Fibroblast of skin of right biceps (primary cell): ENCODE data around the gene HRH2.

ENCODE experiments used
- DNase-seq: peaks from one replicate; pipeline ENCODE4 v3.0.0-alpha.2; 2013

The HRH2 gene

DNA sequence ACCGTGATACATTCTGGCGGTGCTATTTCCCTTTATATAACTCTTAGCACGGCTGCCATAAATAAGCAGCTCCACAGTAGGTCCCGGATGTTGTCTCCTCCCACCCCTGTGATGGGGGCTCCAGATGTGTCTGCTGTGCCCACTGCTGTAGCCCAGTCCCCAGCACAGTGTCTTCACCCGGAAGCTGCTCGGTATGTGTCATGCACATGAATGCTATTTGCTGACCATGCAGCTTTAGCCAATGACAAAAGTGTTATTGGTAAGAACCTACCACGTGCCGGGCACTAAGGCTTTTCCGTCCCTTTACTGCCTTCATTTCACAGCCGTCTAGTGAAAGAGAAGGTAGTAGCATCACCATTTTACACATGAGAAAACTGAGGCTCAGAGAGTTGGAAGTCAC, 20.2 kb downstream of the HRH2 start:
- no peak for DNase-seq

DNA sequence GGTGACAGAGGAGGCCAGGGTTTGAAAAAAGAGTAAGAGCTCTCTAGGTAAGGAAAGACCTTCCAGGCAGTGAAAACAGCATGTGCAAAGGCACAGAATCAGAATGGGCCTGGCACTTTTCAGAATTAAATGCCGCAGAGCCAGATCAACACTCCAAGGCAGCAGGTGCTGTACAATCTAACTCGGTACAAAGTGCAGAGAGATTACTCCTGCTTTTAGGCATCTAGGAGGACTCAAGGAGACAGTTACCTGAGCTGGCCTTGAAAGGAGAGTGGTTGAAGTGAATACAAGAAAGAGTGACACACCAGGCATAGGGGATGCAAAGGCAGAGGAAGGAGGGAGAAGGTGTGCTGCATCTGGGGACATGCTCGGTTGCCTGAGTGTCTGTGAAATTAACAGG, 21.5 kb downstream of the HRH2 start:
- no peak for DNase-seq

DNA sequence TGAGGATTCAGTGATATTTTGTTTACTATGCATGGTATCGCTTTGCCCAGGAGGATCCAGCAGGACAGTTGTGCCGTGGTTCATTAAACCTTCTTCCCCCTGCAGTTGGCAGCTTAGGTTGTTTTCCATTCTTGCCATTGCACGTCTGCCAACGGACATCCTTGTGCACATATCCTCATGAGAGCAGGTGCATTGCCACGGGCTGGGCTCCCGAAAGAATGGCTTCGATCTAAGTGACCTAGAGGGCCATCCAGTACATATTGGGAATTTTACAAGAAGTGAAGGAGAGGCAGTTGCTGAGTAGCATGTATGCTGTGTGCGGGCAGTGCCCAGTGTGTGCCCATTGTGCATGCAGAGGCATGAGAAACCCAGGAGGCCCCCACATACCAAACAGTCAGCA, 22.1 kb downstream of the HRH2 start:
- DNase-seq: no peak

DNA sequence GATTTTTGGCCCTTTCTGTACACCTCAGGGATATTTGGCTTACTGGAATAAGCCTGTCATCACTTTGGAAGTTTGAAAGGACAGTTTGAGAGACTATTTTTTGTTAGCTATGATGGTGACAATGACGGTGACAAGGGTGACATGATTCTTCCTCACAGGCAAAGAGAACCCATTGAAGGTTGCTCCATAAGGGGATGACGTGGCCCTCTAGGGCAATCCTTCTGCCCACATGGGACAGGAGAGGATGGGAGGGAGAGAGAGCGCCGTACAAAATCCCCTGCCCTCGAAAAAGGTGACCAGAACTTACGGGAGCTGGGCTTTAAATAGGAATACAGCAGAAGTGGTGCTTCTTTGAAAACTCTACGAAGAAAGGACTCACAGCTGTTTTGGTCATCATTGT, 22.6 kb downstream of the HRH2 start:
- no peak for DNase-seq

DNA sequence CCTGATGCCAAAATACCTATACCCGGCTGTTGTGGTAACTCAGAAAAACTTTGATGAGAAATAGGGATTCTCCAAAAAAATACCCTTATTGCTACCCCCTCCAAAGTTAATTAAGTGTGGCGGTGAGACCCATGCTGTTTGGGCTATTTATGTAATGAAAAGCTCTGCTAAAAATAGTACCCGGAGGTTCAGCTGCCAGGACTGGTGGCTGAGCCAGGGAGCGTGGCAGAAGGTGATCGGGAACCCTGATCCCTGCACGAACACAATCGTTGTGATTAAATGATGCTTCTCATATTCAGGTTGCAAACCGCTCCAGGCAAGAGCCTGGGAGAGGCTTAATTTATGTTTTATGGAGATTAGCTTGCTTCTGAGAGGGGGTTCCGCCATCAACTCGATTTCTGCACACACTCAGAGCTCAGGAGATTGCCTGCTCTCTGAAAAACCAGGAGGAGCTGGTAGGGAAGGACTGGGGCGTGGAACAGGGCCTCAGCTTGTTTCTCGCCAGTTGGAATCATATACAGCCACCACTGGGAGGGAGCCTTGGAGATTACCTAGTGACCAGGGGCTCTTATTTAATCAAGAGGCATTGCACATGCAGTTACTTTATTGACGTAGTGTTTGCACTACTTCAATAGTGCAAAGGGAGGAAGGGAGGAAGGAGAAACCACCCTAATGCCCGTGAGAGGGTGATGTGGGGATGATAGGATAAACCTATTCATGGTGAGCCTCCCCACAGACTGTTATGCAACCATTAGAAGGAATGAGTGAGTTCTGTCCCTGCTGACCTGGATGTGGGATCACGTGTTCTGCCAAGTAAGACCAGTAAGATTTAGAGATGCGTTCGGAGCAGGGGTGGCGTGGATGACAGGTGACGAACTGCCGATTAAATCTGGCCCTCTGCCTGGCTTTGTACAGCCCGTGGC, 23.4 kb downstream of the HRH2 start:
- DNase-seq: no peak

DNA sequence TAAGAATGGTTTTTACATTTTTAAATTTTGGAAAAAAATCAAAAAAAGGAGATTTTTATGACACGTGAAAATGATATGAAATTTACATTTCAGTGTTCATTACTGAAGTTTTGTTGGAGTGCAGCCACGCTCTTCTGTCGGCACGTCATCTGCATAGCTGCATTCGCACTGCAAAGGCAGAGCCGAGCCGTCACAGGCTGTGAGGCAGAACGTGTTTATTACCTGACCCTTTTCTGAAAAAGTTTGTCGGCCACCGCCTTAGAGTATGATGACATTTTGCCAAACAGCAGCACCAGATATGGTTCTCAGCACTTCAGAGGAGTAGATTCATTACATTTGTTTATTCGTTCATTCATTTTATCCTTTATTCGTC, 24.1 kb downstream of the HRH2 start:
- no peak for DNase-seq

DNA sequence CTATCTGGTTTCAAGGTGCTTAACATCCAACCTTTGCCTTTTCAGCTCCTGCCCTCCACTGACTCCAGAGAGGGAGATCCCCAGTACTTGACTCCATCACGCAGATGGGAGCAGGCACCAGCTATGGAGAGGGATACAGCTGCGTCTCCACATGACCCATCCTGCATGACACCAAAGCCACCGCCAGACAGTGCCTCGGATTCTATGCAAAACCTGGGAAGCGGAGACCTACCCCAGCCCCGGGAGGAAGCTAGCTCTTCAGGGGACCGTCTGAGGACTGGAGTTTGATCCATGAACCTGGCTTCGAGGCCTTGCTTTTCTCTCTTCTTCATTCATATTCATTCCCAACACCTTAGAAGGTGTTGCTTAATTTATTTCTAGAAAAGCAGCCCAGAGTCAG, 24.8 kb downstream of the HRH2 start:
- DNase-seq: no peak

DNA sequence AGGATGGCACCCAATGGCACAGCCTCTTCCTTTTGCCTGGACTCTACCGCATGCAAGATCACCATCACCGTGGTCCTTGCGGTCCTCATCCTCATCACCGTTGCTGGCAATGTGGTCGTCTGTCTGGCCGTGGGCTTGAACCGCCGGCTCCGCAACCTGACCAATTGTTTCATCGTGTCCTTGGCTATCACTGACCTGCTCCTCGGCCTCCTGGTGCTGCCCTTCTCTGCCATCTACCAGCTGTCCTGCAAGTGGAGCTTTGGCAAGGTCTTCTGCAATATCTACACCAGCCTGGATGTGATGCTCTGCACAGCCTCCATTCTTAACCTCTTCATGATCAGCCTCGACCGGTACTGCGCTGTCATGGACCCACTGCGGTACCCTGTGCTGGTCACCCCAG, 25.4 kb downstream of the HRH2 start:
- DNase-seq: no peak

DNA sequence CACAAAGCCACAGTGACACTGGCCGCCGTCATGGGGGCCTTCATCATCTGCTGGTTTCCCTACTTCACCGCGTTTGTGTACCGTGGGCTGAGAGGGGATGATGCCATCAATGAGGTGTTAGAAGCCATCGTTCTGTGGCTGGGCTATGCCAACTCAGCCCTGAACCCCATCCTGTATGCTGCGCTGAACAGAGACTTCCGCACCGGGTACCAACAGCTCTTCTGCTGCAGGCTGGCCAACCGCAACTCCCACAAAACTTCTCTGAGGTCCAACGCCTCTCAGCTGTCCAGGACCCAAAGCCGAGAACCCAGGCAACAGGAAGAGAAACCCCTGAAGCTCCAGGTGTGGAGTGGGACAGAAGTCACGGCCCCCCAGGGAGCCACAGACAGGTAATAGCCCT, 26.1 kb downstream of the HRH2 start:
- DNase-seq: no peak

DNA sequence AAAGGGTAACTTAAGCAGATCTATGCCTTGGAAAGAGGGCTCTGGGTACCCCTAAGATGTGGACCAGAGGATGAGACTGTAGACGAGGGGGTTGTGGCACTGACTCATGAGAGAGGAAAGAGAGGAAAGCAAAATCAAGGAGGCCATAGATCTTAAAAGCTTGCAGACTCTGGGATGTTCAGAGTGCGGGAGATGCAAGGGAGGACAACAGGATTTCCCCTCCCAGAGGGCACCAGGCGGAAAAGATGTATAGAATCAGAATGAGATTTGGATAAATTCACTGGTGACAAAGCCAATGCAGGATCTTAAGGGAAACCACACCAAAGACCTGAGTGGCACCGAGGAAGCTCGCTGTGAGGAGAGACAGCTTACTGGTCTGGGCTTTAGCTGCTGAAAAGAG, 27.1 kb downstream of the HRH2 start:
- no peak for DNase-seq

DNA sequence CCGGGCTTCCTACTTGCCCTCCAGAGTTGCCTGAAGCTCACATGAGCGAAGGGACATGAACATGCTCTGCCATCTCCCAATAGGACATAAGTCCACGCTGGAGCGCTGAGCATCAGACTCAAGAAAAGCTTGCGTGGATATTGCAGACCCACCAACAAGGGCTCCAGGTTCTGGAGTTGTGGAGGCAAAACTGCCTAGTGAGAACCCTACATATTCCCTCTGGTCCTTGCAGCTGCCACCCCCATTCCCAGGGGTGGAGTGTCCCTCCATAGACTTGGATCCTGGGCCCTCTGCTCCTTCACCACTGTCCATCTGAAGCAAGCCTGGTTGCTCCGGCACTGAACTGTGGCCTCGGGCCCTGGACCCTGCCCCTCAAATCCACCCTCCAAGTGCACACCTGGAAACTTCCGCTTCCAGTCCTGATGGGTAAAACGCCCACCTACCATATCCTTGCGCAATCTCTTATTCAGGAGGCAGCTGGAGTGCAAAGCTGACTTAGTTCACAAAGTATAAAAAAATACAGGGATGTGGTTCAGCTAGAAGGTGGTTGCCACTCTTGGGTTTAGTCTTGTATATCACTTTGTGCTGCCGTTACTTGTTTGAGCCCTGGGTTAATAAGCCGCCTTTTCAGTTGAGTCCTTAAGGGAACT, 28.0 kb downstream of the HRH2 start:
- no peak for DNase-seq

DNA sequence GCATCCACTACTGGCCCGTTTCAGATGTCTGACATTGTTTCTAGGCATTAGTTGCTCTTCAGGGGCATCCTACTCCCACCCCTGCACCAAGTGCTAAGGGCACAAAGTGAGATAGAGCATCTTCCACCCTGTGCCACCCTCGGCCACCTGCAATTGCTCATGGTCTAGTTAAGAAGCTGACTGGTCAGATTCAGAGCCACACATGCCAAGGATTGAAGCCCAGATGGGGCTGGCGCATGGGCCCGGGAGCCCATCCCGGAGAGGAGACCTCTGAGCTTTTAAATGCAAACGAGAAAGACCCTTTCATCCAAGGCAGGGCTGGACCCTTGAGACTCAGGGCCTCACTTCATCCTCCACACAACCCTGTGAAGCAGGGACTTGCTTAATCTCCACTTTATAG, 28.5 kb downstream of the HRH2 start:
- DNase-seq: no peak

DNA sequence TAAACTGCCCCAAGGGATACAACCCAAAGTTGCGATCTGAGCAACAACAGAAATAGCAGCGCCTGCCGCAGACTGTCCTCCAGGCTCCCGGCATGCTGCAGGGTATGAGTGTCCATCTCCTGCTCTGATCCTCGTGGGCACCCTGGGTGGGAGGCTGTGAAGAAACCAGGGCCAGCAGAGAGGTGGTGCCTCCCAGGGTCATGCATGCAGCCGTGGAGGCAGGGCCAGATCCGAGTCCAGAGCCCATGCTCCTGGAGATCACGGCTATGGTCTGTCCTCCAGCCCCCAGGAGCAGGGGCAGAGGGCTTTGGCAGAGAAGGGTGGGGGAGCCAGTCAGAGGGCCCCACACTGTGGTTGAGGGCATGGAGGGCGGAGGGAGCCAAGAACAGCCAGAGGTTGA, 29.0 kb downstream of the HRH2 start:
- no peak for DNase-seq

DNA sequence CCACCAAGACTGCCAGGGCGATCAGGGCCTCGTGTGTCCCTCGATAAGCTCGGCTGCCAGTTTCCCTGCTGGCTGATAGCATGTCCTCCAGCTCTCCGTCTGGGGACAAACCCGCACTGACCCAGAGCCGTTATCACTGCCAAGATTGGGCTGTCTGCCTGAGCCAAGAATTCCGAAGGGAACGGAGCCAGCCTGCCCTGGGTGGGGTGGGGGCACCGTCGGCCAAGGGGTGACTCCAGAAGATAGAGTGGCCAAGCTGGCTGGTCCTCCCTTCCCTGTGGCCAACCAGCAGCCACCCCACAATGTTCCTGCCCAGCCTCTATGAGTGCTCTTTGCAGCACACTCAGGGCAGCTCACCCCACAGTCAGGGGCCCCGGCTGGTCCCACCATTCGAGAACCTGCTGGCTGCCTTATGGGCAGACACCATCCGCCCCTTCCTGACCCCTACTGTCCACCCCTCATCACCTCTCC, 29.4 kb downstream of the HRH2 start:
- no peak for DNase-seq

DNA sequence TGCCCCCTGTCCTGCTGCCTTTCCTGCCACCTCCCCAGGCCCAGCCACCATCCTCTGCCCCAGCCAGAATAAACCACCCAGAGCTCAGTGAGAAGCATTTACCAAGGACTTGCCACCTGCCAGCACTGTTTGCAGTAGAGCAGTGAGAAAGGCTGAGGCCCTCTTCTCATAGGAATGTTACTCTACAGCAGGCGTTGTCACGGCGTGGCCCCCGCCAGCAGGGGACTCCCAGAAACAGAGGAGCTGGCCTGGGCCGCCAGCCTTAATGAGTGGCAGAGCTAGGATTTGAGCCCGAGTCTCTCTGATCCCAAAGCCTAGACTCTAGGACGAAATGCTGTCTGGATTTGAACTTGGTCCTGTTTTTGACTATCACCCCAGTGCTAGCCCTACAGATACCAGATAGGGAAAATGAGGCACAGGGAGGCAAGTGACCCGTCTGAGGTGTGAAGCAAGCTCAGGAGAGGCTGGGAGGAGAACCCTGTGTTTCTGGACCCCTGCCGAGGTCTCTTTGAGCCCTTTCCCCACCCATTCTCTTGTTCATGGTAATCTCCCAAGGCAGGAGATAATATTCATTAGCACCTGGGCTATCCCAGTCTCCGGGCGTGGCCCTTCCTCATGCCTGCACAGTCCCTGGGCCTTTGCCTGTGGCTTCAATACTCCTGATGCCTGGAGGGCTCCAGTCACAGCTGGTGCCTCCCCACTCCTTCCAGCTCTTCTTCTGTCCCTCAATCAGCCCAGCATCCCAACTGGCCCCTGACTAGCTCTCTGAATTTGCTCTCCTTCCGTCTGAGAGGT, 30.7 kb downstream of the HRH2 start:
- no peak for DNase-seq

DNA sequence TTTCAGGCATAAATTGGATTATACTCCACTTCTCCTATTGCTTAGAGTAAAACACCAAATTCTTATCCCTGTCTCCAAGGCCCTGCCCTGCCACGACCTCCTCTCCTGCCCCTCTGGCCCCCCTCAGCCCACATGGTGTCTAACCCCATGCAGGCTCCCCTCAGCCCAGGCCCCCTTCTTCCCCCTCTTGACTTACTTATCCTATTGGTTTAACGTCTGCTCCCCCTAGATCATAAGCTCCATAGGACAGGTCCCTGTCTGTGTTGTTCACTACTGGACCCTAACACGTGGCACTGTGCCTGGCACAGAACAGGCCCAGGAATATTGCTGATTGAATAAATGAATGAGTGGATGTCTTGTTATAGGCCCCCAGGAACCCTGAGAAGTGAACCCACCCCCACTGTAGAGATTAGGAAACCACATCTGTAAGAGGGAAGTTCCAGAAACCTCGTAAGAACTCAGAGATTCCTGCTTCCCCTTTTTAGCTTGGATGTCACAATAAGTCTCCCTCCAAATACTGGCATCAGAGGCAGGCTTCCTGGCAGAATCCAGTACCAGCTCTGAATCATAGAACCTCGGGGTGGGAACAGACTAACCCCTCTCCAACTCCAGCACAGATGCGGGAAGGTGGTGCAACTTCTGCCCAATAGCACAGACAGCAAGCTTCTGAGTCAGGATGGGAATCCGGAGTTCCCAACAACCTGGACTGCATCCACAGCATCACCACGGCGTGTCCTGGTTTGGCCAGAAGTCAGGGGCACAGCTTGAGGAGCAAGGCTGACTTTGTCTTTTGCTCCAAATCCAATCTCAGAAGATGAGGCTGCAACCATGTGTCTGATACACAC, 31.5 kb downstream of the HRH2 start:
- peak; percentile 8 for DNase-seq

DNA sequence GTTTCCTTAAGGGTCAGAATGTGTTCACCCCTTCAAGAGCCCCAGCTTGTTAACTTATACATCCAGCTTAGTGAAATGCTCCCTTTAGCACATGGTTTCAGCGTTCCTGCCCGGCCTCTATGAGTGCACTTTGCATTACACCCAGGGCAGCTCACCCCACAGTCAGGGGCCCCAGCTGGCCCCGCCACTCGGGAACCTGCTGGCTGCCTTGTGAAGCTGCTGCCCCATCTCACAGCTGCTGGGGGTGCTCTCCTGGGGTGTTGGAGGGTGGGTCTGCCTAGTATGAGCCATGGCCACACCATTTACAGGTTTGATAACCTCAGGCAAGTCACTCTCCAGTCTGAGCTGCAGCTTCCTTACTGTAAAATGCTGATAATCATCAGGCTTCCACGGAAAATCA, 32.2 kb downstream of the HRH2 start:
- no peak for DNase-seq

DNA sequence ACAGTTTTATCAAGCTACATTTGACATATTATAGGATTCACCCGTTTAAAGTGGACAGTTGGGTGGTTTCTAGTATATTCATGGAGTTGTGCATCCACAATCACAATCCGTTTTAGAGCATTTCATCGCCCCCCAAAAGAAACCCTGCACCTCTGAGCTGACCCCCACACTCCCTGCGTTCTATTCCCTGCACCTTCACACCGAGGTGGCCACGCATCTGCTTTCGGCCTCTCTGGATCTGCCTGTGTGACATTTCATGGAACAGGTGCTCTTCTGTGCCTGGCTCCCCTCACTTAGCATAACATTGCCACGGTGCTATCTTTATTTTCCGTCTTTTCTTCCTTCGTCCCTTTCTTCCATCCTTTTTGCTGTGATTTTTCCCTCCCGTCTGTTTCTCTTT, 32.7 kb downstream of the HRH2 start:
- no peak for DNase-seq

DNA sequence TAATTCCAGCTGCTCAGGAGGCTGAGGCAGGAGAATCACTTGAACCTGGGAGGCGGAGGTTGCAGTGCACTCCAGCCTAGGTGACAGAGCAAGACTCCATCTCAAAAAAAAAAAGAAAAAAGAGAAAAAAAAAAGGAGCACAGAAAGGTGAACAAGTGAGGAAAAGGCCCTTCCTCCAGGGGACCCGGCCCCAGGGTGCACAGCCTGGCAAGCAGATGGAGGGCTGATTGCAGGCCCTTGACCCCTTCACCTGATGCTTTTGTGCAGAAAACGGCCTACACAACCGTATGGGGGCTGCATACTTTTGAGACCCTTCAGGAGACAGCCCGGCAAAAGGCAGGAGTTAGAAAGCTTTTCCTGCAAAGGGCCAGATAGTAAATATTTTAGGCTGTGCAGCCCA, 33.9 kb downstream of the HRH2 start:
- DNase-seq: no peak

DNA sequence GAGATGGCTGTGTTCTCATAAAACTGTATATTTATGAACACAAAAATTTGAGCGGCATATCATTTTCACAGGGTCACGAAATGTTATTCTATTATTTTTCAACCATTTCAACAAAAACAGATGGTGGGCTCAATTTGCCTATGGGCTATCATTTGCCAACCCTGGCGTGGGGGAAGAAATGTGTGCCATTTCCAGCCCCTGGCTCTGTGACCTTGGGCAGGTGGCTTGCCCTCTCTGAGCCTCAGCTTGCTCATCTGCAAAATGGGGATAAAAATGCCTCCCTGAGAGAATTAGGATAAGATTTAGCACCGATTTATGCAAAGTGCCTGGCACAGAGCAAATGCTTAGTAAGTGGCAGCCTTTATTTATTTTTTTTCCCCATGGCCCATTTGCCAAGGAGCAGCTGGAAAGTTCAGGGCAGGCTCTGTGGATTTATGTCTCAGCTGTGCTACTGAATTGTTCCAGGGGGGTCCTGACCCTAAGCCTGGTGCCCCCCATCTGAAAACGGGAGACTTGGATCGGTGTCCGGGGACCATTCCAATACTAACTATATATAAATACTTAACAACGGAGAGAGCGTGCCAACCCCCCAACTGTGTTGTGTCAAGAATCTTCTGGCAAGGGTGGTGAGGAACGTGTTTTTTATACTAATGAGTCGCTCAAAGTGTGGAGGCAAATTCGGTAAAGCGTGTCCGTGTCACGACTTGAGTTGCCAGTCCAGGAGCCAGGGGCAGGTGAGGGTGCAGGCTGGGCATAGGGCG, 34.5 kb downstream of the HRH2 start:
- no peak for DNase-seq

DNA sequence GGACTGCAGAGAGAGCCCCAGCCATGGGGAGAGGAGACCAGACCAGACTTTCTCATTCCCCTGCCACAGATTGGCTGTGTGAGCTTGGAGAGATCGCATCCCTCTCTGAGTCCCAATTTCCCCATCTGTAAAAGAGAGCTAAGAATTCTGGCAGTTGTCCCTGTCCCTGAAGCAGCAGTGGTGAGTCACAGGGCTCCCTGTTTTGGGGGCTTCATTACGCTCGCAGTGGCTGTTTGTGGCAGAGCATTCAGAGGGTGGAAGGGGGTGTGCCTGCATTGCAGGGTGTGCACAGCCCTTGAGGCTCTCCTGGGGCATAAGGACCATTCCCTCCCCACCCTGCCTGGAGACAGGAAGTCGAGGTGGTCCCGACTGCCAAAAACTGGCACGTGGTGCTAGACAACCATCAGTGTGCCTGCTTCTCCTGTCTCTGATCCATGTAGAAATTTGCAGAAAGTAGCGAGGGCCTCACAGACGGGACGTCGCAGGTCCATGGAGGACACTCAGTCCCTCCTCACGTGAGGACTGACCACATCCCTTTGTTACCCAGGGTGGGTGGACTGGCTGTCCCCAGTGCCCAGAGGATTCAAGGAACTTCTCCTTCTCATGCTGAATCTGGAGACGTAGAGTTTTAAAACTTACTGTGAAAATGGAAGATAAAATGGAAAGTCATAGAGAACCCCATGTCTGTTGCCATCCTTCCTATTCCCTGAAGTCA, 35.3 kb downstream of the HRH2 start:
- DNase-seq: no peak
